Measurements from ENCODE around the gene IRX5.

The IRX5 gene

GRCh38 chr16:54957403-54958166 is 26.9 kb downstream of the IRX5 start:
- DNase-seq (ENCODE audit: low read depth) = peak; percentile 23
- peak; percentile 67 for TF ChIP-seq CTCF (IDR thresholded peaks at IDR 0.05; ENCODE audit: control insufficient read depth, extremely low read depth, insufficient read depth)
- H3K4me3 ChIP-seq (ENCODE audit: low read depth, low read length) = no peak overlapping the region

- no peak overlapping the region for H3K4me3 ChIP-seq (ENCODE audit: low read depth, low read length)
- no peak for TF ChIP-seq CTCF (IDR thresholded peaks at IDR 0.05; ENCODE audit: control insufficient read depth, extremely low read depth, insufficient read depth)
- no peak for DNase-seq (ENCODE audit: low read depth)
Observed at GRCh38 chr16:54962045-54962444, 31.4 kb downstream of the IRX5 start.

- no peak overlapping the region for H3K4me3 ChIP-seq (ENCODE audit: low read depth, low read length)
- no peak for DNase-seq (ENCODE audit: low read depth)
- no peak for TF ChIP-seq CTCF (IDR thresholded peaks at IDR 0.05; ENCODE audit: control insufficient read depth, extremely low read depth, insufficient read depth)
Observed at GRCh38 chr16:54964239-54964638, 33.6 kb downstream of the IRX5 start.

- H3K4me3 ChIP-seq (ENCODE audit: low read depth, low read length) = no peak overlapping the region
- no peak for TF ChIP-seq CTCF (IDR thresholded peaks at IDR 0.05; ENCODE audit: control insufficient read depth, extremely low read depth, insufficient read depth)
- no peak for DNase-seq (ENCODE audit: low read depth)
Observed at GRCh38 chr16:54965464-54965863, 34.8 kb downstream of the IRX5 start.

GRCh38 chr16:54968011-54968410 is 37.3 kb downstream of the IRX5 start:
- no peak overlapping the region for H3K4me3 ChIP-seq (ENCODE audit: low read depth, low read length)
- no peak for DNase-seq (ENCODE audit: low read depth)
- no peak for TF ChIP-seq CTCF (IDR thresholded peaks at IDR 0.05; ENCODE audit: control insufficient read depth, extremely low read depth, insufficient read depth)

GRCh38 chr16:54968784-54969183 is 38.1 kb downstream of the IRX5 start:
- H3K4me3 ChIP-seq (ENCODE audit: low read depth, low read length) = no peak overlapping the region
- no peak for DNase-seq (ENCODE audit: low read depth)
- no peak for TF ChIP-seq CTCF (IDR thresholded peaks at IDR 0.05; ENCODE audit: control insufficient read depth, extremely low read depth, insufficient read depth)

GRCh38 chr16:54970016-54970415 is 39.4 kb downstream of the IRX5 start:
- no peak for TF ChIP-seq CTCF (IDR thresholded peaks at IDR 0.05; ENCODE audit: control insufficient read depth, extremely low read depth, insufficient read depth)
- DNase-seq (ENCODE audit: low read depth) = no peak
- H3K4me3 ChIP-seq (ENCODE audit: low read depth, low read length) = no peak overlapping the region
